Stimulated activated naive CD4-positive, alpha-beta T cell treated with Interleukin-2 at 50 U/mL for 16 hours (primary cell): ENCODE measurements around the gene C2CD4D.

ENCODE experiments used
- DNase-seq: peaks from one replicate; lab custom pipeline; 2025; lab: John Stamatoyannopoulos, UW

The C2CD4D gene

GRCh38 chr1:151814971-151815545 is 24.6 kb downstream of the C2CD4D start:
- no peak for DNase-seq

GRCh38 chr1:151814426-151814825 is 25.2 kb downstream of the C2CD4D start:
- no peak for DNase-seq

DNA sequence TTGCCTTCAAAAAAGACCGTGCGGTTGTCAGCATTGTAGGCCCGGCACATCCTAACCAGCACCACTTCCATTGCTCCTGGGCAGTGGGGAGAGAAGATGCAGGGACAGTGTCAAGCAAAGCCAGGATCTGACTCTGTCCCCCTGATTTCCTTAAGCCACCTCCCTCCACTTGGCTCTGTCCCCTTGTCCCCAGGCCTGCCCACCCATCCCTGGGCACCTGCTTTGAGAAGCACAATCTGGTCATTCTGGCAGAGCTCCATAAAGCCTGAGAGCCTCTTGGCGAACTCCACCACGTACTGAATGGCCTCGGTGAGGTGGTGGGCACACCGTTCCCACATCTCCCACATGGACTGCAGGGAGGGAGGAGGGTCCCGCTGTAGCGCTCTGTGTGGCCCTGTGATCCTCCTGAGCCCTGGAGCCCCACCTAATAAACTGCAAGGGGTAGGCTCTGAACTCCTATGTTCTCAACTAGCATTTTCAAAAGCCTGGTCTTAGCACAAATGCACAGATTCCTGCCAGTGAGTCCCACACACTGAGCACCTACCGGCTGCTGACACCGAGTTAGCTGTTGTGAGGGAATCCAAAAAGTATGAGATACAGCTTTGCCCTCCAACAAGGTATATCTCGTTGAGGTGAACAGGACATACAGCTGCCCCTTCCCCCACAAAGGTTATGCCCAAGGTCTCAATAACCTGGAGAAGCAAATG is 26.2 kb downstream of the C2CD4D start:
- DNase-seq = no peak

DNA sequence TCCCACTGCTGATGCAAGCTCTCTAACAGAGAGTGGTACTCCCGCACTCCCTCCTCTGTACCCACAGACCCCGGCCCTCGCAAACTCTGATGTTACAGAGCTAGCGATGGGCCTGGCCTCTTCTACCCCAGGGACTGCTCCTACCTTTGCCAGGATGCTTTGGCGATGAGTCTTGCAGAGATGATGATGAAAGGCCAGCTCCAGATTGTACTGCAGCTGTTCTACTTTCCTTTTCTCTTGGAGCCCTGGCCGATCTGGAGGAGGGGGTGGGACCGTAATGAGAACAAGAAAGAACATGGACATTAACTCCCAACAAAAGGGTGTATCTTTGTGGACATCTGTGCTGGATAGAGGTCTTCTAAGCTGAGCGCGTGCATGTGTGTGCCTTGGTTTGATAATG is 28.4 kb downstream of the C2CD4D start:
- DNase-seq = no peak

DNA sequence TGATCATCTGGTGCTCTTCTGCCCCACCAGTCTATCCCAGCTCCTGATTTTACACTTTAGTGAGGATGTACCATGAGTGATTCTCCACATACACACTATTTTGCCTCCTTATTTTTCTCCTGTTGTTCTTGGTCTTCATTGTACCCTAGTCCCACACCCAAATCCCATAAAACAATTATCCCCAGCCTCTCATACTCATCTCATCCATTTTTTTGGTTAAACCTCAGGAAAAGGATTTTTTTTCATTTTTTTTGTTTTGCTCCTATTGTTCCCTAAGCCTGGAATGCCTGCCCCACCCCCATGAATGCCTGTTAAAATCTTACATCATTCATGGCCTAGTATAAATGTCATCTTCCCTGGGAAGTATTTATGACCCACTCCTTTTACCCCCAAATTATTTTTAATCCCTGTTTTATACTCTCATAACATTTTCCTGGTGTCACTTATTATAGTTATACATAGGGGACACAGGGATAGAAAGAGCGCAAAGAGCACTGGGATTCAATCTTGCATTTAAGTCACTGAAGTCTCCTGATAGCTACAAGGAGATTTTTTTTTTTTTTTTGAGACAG is 29.5 kb downstream of the C2CD4D start:
- no peak for DNase-seq

DNA sequence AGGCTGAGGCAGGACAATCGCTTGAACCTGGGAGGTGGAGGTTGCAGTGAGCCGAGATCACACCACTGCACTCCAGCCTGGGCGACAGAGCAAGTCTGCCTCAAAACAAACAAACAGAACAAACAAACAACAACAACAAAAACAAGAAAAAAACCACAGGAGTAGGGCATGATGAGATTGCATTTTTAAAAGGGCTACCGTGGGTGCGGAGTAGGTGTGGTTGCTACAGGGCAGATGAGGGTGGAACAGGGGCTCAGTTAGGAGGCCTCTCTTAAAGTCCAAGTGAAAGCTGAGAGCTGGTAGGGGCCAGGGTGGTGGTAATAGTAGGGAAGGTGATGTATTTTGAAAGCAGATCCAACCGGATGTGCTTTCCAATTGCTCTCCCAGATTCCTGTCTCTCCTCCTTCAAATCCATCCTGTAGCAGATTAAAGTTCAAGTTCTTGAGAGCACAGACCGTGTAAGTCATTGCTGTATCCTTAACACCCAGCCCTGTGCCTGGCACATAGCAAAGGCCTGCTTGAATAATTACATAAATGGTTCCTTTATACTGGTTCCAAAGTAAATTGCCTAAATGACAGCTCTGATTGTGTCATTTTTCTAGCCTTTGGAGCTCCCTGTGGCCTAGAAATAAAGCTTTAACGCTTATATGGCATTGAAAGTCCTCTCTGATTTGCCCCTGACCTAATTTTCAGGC is 30.2 kb downstream of the C2CD4D start:
- DNase-seq = no peak

DNA sequence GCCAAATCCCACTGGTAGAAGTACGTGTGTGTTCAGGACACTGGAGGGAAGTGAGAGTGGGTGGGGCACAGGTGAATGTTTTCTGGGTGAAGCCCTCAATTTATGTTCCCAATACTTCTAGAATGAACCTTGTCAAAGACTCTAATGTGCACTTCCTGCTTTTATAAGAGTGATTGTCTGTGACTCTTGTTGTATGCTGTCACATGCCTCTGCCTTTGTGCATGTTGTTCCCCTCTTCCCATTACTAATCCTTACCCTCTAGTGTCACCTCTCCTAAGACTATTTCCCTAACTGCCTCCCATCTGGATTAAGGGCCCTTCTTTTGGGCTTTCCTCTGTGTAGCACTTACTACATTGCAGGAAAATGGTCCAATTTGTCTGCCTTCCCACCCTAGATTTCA is 31.9 kb downstream of the C2CD4D start:
- DNase-seq = no peak

- DNase-seq = no peak
These were observed 32.5 kb downstream of the C2CD4D start for GRCh38 chr1:151807131-151807530.

GRCh38 chr1:151806170-151806569 is 33.5 kb downstream of the C2CD4D start:
- DNase-seq = no peak

DNA sequence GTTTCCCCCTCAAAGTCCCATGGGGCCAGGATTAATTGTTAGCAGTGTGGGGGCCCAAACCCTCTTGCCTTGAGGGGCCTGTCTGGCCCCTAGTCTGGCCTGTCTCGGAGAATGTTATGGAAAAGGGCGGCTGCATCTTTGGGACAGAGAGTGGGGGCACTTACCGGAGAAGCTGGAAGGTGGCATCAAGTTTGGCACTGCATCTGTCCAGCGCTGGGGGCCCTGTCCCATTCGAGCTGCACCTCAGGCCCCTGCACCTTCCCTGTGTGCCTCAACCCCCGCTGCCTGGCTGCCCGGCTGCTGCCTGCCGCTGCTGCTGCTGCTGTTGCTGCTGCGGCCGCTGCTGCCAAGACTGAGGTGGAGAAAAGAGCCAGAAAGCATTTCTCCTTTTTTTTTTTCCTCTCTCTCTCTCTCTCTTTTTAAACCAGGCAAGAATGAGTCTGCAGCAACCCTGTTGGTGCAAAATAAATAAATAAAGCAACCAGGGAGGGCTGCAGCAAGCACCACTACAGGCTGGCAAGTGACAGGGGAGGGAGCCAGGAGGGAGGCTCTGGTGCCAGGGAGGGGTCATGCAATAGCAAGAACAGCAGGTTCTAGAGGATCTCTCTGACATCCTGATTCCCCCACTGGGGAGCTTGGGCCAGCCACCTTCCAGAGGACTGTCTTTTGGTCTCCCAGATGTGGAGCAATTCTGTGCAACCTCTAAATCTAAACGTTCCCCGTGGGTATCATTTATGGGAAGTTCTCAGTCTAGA is 34.4 kb downstream of the C2CD4D start, which contains the start of gene LINGO4:
Gene LINGO4 (minus strand): TSS at position 354 of the 755 bp plus-strand sequence. CDS start 2,715 bp downstream, outside the sequence.
- DNase-seq = no peak

DNA sequence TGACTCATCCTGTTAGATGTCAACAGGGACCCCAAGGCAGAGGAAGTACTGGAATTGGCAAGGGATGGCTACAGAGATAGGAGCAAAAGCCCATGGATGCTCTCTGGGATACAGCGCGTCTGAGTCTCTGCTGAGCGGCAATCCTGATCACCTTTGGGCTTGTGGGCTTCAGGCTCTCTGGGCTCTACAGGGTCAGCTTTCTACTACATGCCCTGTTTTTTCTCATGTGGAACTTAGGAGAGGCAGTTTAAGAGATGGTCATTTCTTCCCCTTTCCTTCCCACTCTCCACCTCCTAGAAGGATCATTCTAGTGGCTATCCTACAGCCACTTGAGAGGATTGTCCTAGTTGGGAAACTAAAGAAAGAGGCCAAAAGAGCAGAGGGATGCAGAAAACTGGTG is 35.7 kb downstream of the C2CD4D start:
- no peak for DNase-seq

DNA sequence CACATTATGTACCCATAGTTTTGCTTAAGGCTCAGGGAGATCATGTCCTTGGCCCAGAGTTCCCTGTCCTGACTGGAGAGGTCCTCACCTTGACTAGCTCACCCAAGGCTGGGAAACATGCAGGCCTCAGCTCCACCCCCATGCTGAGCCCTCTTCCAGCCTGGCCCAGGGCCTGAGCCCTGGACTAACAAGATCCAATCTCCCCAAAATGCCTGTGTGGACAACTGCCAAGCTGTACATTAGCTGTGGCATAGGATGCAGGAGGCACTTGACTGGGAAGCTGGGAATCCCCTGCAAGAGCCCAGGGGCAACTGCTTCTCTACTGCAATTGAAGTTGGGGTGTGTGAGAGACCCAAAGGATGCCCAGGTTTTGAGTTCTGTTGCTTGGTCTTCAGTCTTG is 36.5 kb downstream of the C2CD4D start:
- DNase-seq = no peak

- no peak for DNase-seq
These were observed 37.2 kb downstream of the C2CD4D start for GRCh38 chr1:151802372-151802771.

DNA sequence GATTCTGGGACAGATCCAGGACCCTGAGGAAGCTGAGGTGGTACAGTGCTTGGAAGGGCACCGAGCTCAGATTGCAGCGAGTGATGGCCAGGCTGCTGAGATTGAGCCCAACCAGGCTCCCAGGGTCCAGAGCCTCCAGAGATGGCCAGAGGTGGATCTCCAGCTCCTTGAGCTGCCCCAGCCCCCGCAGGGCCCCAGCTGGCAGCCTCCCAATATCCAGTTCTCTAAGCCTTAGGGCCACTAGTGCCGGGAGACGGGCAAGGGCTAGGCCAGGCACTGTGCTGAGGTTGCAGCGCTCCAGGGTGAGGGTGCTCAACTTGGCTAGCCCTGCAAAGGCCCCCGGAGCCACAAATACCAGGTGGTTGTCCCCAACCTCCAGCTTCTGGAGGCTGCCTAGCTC is 37.8 kb downstream of the C2CD4D start:
- DNase-seq = no peak

- no peak for DNase-seq
These were observed 38.3 kb downstream of the C2CD4D start for GRCh38 chr1:151801310-151801820.

GRCh38 chr1:151800830-151801229 is 38.8 kb downstream of the C2CD4D start:
- no peak for DNase-seq

DNA sequence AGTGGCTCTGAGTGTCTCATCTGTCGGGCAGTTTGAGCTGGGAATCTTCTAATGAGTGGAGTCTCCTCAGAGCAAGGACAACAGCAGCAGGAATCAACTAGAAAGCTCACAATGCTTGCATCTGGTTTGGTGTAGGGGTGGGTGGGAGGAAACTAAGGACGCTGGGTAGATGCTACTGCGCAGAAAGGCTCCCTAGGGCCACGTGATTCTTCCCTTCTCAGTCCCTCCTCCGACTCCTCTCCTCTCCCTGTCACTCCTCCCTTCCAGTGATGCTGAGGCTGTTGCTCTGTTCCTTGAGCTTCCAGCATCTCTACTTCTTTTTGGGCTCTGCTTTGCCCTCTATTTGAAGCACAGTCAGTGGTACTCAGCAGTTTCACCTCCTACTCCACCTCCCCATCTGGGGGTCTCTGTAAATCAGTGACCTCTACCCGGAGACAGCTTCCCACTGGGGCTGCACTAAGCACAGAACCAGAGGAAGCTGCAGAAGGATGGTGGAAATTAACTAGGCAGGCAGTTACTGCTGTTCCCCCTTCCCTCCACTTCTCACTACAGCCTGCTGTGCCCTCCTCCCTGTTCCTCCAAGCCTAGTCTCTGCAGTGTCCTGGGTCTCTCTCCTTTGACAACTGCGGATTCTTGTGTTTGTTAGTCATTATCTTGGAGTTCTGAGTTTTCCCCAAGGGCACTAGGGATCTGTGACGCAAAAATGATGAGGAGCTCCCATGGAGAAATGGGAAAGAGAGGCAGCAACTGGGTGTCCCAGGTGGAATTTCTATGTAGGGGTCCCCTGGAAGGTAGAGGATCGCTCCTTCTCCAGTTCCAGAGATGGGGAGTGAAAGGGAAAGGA is 40.2 kb downstream of the C2CD4D start:
- DNase-seq = no peak

- no peak for DNase-seq
These were observed 41.0 kb downstream of the C2CD4D start for GRCh38 chr1:151798571-151798970.

DNA sequence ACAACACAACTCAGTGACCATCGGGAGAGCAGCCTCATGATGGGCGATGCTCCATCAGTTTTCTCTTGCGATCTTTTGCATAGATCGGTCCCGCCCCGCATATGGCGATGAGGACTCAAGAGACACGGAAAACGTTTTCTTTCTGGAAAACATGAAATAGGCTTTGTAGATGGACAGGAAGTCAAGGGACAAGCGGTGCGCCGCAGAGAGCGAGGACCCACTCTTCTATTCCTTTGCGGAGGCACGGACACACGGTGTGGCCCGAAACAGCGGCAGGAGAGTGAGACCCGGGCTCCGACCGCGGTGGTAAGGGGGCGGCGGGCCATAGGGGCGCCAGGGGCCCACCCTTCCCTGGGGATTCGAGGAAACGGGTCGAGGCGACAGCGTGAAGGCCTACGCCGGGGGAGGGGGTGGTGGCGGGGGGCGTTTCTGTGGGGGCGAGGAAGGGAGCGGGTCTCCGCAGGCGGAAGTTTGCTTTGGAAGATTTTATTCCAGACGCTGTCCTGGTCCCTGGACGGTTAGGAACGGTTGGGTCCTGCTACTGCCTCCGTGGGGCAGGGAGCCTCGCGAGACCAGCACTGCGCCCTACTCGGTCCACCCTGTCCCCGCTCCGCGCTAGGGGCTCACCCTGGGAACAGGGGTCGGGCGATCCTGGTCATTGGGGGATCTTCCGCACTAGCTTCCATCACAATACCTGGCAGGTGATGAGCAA is 48.5 kb downstream of the C2CD4D start:
- no peak for DNase-seq
